Measurements from ENCODE around the gene GLYATL1.

Gene GLYATL1, protein sequence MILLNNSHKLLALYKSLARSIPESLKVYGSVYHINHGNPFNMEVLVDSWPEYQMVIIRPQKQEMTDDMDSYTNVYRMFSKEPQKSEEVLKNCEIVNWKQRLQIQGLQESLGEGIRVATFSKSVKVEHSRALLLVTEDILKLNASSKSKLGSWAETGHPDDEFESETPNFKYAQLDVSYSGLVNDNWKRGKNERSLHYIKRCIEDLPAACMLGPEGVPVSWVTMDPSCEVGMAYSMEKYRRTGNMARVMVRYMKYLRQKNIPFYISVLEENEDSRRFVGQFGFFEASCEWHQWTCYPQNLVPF

DNA sequence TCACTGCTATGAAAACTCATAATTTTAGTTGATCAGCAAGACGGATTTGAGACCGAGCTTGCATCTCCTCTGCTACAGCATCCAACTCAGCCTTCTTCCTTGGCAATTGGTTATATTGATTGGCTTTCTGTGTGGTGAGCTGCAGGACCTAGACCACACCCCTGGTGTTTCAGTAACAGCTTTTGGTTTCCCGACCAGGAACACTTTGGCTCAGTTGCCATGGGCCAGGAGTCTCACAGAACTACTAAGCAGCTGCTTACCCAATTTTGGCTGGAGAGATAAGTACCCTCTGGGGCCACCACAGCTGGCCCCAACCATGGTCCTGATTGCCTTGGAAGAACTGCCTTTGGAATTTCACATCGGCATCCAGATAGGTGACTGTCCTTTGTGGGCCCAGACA is at the start of gene GLYATL1:
Gene GLYATL1 (plus strand): TSS at position 212 of the 400 bp plus-strand sequence. CDS start 7,600 bp downstream, outside the sequence.
- no peak for DNase-seq

DNA sequence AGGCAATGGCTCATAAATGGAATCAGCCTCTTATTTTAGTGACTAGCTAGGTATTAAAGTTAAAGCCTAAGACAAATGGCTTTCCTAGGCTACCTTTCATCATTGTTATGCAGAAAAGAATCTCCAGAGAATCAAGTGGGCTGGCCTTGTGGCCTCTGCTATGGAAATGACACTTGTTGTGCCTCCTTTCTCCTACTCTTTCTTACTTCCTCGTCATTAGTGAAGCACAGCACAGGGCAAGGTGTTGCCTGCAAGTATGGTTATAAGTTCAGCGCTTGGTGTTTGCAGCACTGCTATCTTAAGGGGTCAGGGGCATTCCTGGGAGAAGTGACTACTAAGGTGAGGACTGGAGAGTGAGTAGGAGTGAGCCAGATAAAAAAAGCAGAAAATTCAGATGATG is 45.4 kb upstream of the GLYATL1 start:
- DNase-seq, result no peak

DNA sequence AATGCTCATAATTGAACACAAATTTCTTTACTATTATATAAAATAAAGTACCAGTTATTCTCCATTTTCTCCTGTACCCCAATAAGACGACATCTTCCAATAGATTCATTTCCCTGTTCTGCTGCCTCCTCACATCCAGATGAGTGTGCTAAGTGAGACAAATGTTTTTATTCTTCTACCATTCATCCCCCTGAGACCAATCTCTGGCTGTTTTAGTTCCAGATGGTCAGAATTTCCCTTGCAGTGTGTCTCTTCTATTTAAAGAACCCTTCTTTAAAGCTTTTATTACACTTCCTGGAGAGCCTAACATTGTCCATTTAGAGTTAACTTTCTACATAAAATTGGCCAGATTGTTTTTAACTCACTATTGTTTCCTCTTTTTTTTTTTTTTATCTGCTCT is 41.2 kb upstream of the GLYATL1 start:
- no peak for DNase-seq

DNA sequence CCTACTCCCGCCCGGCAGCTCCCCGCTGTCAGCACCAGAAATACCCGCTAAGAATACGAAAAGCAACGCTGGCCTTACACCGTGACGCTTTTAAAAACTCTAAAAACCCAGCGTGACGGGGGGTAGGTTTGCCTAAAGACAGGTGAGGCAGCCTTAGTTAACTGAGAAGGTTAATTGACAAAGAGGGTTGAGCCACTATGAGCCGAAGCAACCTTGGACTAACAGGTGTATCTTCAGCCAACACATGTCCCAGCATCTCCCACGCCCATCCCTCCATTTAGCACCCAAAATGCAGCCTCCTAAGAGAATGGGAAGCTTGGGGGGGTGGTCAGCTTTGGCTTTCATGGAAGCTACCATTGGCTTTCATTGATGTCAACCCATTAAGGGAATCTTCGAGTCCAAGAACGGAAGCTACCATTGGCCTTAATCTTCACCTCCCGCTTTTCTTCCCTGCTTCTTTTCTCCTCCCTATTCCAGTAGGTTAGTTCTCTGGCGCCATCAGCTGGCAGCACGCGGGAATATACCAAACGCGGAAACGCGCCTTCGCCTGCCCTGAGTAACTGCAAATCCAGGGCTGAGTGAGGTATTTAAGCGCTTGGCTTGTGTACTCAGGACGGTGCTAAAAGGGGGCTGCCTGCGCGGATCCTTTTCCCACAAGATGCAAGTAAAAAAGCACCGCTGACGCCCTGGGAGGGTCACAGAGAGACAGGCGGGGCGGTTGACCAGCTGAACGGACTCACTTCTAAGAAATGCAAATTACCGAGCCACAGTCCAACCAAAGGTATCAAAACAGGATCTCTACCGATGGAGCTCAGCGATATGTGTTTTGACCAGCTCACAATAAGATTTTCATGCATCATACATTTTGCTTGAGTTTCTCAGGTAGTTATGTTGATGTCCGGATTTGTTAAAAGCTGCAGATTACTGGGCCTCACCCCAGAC is 38.5 kb upstream of the GLYATL1 start:
- no peak for DNase-seq

DNA sequence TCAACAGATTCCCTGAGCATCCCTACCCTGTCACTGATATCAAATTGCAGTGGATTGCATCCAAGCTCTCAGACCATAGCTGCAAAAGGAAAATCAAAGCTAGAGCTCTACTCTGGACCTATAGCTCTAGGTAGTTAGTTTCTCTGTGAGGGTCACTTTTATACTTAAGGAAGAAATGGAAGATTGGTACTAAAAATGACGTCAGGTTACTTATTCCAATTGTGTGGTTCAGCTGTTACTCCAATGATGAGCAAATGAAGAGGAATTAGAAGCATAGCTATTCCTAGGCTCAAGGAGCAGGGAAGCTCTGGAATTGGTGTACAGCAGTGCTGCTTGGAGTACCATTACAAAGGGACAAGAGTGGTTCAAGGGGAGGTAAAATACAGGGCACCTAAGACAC is 36.4 kb upstream of the GLYATL1 start:
- DNase-seq, result no peak

DNA sequence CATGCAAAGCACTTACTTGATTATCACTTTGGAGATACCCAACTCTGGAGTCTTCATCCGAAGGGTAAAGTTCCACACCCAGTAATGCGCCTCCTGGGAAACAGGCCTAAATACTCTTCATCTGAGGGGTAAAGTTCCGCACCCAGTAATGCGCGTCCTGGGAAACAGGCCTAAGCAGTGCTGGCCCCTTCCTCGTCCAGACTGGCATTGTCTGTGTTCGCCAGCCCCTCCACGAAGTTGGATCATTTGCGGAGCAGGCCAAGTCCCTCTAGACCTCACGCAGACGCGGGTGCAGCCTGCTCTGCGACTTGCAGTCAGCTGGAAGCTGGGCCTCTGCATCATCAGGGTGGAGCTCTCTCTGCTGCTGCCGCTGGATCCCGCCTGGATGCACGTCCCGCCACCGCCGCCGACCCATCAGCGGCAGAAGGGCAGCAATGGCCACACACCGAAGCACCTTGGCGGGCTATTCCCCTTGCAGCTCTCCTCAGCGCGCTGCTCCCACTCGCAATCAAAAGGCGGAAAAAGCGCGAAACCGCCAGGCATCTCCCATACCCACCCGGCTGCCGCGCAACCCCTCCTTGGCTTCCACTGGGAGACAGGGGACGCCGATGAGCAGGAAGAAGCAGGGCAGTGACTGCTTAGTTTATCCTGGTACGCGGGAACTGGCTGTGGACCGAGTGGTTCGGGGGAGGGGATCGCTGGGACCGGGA is 34.1 kb upstream of the GLYATL1 start:
- no peak for DNase-seq

DNA sequence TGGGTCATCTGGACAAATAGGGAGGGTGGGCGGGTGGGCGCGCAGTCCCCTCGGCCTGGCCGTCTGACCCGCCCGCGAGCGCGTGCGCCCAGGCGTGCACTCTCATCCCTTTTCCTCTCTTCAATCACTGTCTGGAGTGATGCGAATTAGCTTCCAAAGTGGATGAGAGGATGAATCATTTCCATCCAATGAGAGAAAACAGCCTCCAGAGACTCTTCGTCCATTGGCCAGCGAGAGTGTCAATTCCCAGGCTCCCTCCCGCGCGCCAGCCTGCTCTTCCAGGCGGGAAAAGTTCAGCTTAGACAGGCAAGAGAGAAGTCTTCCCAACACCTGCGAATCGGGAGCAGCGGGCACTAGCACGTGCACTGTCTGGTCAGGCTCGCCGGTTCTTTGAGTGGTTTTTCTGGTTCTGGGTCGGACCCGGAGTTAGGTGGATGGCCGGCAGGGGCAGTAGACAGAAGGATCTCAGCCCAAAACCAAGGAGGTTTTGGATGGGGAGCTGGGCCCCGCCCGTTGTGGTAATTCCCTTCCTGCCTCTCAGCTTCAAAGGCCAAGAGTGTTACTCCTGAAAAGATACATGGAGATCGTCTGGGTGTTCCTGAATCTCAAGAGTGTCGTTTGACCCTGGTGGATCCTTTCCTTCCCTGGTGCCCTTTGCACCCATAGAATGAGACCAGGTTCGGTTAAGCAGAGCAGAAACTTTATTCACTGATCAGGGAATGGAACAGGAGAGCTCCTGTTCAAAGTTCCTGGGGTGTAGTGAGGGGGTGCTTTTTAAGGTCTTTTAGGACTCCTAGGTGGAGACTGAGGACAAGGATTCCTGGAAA is 33.4 kb upstream of the GLYATL1 start:
- no peak for DNase-seq

DNA sequence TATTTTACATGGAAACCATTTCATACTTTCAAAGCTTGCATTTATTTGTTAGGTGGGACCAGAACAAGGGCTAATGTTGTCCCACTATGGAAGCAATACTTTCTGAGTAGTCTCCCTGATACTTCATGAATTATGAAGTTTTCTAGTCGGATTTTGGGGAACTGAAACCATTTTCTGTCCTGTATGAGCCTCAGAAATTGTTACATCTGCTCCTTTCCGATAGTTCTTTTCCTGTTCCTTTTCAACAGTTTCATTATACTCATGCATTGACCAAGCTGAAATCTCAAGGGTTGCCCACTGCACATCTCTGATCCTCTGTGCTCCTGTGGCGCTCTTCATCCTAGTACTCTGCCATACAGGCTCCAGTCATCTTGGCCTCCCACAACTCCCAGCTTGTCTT is 31.5 kb upstream of the GLYATL1 start:
- DNase-seq, result no peak

DNA sequence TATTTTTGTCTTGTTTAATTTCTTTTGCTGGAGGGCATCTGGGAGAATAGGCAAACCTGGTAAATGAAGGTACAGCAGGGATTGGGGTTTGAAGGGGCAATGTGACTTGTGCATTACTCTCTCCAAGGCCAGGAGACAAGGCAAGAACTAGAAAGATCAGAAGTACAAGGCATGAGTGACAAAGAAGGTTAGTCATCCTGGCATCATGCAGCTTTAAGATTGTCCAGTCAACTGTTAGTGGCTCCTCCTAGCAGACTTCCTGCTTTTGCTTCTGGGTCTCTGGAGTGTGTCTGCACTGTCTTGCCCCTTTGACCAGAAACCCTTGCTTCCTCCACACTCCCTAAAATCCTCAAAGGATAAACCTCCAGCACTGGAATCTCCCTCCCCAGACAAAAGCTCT is 27.2 kb upstream of the GLYATL1 start:
- DNase-seq, result no peak

DNA sequence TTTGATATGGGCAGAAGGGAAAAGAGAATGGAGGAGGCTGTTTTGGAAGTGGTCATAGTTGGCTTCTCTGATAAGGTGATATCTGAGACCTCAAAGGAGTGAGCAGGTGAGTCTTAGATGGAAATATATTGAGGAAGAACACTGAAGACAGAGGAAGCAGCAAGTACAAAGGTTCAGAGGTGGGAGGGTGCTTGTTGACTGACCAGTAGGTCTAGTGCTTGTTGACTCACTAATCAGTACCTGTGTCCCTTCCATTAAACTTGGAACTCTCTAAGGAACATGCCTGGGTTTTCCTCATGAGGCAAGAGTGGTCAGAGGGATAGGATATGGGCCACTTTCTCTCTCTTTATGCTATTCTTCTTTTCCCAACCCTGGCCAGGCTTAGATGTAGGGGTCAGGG is 25.6 kb upstream of the GLYATL1 start:
- DNase-seq, result no peak

DNA sequence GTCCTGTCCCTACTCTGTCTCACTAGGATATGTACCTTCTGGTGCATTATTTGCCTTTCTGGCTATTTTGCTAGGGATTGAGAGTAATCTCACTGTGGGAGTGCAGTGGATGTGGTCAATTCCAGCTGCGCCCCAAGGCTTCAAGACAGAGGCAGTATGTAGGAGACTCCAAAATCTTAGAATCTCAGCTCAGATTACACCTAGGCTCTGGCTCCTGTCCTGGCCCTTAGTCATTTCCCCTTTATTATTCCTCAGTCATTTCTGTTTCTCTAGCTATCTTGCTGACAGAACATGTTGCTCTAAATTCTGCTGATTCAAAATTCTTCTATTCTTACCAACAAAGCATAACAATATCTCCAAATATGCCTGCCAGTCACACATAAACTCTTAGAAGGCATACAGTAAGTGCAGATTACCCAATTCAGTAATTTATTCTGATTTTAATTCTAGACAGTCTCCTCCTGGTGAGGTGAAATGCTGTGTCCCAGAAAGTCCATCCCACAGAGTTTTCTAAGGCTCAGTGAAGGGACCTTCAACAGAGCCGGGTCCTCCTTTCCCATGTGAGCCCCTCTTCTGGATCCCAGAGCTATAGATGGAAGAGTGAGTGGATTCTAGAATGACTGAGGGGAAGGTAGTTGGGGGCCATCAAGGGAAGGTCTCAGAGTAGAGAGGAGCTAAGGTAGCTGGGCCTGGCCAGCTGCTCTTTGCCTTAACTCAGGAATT is 24.3 kb upstream of the GLYATL1 start:
- no peak for DNase-seq

DNA sequence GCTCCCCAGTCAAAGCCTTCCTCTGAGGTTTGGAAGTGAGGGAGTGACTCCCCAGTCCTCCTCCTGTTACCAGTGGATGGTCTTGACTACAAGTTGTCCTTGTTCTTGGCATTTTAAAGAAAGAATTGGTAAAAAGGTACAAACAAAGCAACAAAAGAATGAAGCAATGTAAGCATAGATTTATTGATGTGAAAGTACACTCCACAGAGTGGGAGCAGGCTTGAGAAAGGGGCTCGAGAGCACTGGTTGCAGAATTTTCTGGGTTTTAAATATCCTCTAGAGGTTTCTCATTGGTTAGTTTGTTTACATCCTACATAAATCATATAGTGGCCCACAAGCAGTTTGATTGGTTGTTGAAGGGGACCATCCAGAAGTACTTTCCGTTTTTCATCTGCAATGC is 22.7 kb upstream of the GLYATL1 start:
- no peak for DNase-seq

DNA sequence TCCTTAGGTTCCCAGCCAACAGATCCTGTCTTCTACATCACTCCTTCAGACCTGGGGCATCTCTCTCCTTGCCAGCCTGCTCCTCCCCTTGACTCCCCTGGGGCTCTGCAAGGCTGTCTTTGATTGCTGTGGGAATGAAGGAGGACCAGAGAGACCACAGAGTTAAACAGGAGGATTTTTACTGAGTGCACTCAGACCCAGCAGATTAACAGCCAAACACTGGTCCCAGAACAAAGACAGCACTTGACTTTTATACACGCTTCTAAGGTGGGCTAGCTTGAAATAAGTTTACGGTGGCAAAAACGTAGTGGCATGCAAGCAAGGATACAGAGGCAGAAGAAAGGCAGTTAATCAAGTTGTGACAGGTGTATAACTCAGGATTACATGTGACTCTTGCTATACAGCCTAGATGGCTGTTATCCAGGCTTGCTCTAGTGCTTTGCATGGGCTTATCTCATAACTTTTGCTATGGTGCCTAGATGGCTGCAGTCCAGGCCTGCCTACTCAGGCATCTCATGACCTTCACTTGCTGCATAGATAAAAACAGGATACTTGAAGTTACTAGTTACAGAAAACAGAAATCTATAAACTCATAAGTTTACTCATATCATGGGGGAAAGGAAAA is 22.0 kb upstream of the GLYATL1 start:
- DNase-seq, result no peak

DNA sequence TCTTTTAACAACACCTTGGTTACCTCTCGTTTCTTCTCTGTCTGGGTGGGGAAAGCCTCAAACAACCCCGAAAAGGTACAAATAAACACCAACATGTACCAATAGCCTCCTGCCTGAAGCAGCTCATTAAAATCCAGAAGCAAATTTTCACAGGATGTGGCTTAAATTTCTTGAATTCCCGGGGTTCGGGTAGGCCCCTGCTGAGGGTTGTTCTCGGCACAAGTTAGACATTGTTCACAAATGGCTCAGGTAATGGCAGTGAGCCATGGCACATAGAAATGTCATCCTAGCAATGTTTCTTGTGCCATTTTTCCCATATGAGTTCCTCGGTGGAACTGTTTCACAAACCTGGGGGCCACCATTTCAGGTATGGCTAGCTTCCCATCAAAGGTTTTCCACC is 19.7 kb upstream of the GLYATL1 start:
- no peak for DNase-seq

DNA sequence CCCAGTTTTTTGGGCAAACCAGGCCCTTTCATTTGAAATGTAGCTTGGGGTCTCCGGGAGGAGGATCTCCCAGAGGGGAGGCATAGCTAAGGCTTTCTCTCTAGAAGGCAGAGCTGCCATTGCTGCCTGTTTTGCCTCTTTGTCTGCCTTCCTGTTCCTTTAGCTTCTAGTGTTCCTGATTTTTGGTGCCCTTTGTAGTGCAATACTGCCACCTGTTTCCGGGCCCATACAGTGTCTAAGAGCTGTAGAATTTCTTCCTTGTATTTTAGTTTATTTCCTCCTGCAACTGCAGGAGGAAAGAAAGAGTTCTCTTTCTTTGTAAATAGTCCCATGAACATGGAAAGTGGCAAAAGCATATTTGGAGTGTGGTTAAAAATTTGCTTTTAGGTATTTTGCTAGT is 19.3 kb upstream of the GLYATL1 start:
- no peak for DNase-seq

DNA sequence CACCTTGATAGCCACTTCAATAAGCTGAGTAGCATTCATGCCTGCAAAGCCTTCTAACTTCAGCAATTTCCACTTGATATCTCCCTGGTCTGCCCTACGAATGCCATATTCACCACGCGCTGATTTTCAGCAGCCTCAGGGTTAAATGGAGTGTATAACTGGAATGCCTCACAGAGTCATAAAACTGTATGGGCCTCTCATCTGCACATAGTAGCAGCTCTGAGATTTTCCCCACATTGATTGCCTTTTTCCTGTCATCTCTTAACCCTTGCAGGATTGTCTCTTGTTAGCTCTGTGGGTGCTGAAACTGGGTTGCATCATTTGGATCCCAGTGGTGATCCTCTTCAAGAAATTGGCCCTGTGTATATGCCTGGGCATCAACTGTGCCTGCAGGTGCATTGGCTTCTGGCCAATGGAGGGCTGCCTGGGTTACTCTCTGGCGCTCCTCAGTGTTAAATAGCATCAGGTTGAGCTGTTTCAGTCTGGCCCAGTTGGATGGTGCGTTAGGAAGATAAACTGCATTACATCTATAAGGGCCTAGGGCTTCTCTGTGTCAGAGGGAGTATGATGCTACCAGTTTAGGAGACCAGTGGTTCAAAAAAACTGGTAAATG is 17.4 kb upstream of the GLYATL1 start:
- no peak for DNase-seq

DNA sequence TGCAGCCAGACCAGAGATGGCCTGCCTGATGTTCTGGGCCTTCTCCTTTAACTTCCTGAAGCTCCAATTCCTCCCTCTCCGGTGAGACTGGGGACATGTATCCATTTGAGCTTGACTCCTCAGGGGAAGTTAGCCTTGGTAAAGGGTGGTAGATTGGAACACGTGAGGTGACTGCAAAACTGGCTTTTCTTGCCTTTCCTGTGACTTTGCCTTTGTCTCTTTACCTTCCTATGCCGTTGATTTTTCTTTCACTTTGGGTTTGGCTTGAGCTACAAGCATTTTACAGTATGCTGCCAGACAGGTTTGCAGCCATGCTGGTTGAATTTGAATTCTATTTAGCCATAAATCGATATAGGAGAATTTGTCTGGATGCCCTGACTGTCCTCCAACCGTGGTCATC is 16.8 kb upstream of the GLYATL1 start:
- no peak for DNase-seq

DNA sequence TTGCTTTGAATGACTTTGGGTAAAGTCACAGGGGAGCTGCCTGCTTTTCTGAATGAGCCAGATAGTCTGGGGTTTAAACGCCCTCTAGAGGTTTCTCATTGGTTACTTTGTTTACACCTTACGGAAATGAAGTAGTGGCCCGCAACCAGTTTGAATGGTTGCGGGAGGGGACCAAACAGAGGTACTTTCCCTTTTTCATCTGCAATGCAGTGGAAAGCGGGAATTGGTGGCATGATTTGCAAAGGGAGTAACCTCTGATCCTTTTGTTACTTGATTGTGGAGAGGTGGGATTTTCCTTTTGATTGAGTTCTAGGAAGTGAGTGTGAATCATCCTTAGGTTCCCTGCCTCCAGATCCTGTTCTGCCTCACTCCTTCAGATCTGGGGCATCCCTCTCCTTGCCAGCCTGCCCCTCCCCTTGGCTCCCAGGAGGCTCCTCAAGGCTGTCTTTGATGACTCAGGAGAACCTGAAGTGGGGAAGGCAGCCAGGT is 15.9 kb upstream of the GLYATL1 start:
- DNase-seq, result no peak

DNA sequence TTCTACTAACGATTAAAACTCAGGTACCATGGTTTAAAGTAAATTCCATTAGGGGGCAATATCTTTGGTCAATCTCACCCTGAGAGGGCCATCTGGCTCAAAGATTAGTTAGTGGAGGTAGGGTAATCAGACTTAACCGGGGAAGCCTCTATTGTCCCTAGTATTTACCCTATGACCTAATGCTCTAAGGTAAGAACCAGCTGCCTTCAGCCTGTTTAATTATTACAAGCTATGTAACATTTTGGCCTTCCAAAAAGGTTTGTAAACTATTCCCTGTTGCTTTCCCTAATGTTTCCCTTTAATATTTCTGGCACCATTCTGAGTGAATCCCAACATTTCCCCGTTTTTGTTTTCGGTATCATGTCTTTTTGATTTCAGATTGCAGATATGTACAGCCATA is 15.1 kb upstream of the GLYATL1 start:
- no peak for DNase-seq

DNA sequence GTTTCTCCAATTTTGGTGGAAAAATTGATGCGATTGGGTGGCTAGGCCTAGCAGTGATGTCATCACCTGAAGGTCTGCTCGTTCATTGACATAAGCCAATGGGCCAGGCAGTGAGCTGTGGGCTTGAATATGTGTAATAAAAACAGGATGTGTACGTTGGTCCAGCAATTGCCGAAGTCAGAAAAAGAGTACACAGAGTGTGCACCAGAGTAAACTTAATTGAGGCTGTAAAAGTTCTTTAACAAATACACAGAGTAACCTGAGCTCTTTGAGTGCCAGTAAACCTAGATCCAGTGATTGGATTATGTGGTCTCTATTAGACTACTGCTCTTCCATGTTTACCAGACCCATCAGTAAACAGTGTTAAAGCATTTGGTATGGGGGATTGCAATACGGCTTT is 13.0 kb upstream of the GLYATL1 start:
- no peak for DNase-seq

DNA sequence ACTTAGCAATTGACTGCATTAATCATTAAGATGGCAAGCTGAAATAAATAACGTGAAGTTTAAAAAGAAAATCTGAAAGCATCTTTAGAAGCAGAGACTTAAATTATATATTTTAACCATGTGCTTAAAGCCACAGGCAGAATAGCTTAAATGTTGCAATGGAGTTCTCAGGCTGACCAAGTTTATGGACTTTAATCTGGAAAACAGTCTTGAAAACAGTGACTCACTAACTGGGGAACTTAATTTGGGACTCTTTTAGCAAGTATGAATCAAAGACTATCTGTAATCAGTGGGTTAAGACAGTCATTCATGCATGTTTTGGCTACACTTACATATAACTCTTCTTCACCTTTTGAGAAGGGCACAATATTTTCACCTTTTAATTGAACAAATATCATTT is 12.6 kb upstream of the GLYATL1 start:
- DNase-seq, result no peak
